Hepatocyte (in vitro differentiated cells): ENCODE results near the gene CCDC69. TPM values are rescaled to one million over a fixed set of nuclear protein-coding genes. Genes with fewer than 3 reads are reported as not detected.

Source experiments
- DNase-seq: peaks from one replicate; pipeline ENCODE4 v3.0.0-alpha.2; 2016; ENCODE audit warnings: low spot score
- H2AFZ ChIP-seq: fragments of 200-600 bp; sonication (generic); 2 replicates; pipeline ENCODE4 v1.6.0; 2016; ENCODE audit warnings: antibody characterized with exemption, mild to moderate bottlenecking
- H3K27ac ChIP-seq: fragments of 200-600 bp; sonication (generic); 2 replicates; pipeline ENCODE4 v1.5.1; 2016; ENCODE audit warnings: mild to moderate bottlenecking
- H3K27me3 ChIP-seq: fragments of 200-600 bp; sonication (generic); 2 replicates; pipeline ENCODE4 v1.6.1; 2016
- H3K36me3 ChIP-seq: fragments of 200-600 bp; sonication (generic); replicated peaks from 2 replicates; pipeline ENCODE4 v1.5.1; 2016; ENCODE audit warnings: low read depth; ENCODE audit not compliant: insufficient read depth
- H3K4me1 ChIP-seq: fragments of 200-600 bp; sonication (generic); 2 replicates; pipeline ENCODE4 v1.5.1; 2016; ENCODE audit warnings: mild to moderate bottlenecking, moderate library complexity; ENCODE audit not compliant: insufficient read depth
- H3K4me2 ChIP-seq: fragments of 200-600 bp; sonication (generic); 2 replicates; pipeline ENCODE4 v1.6.0; 2016
- H3K4me3 ChIP-seq: fragments of 200-600 bp; sonication (generic); 2 replicates; pipeline ENCODE4 v1.5.1; 2016; ENCODE audit warnings: mild to moderate bottlenecking
- H3K79me2 ChIP-seq: fragments of 200-600 bp; sonication (generic); 2 replicates; pipeline ENCODE4 v1.6.0; 2017; ENCODE audit warnings: mild to moderate bottlenecking
- H3K9me2 ChIP-seq: fragments of 200-600 bp; sonication (generic); replicated peaks from 2 replicates; pipeline ENCODE4 v1.6.0; 2017; ENCODE audit warnings: mild to moderate bottlenecking; ENCODE audit not compliant: insufficient read depth
- H3K9me3 ChIP-seq: fragments of 200-600 bp; sonication (generic); 2 replicates; pipeline ENCODE4 v1.5.1; 2016; ENCODE audit warnings: low read depth, mild to moderate bottlenecking
- H4K20me1 ChIP-seq: fragments of 200-600 bp; sonication (generic); 2 replicates; pipeline ENCODE4 v1.6.0; 2016; ENCODE audit warnings: mild to moderate bottlenecking; ENCODE audit not compliant: insufficient read depth, poor library complexity, severe bottlenecking
- EZH2 ChIP-seq: fragments of 200-600 bp; sonication (generic); IDR thresholded peaks from 2 replicates; pipeline ENCODE4 v1.6.1; 2016; ENCODE audit warnings: antibody characterized with exemption, mild to moderate bottlenecking, borderline replicate concordance
- EZH2phosphoT487 ChIP-seq: fragments of 200-600 bp; sonication (generic); IDR thresholded peaks from one replicate; pipeline ENCODE4 v1.6.1; 2018; ENCODE audit warnings: antibody characterized with exemption, mild to moderate bottlenecking, low read depth, moderate library complexity; ENCODE audit not compliant: unreplicated experiment, severe bottlenecking
- WGBS: methylation state at CpG from one replicate; pipeline ENCODE4 v1.1.6; 2016; ENCODE audit warnings: low lambda C conversion rate; ENCODE audit errors: missing lambda C conversion rate; 5-methylcytosine and 5-hydroxymethylcytosine counted together
- polyA plus RNA-seq: library from polyadenylated mRNA; unstranded; fragments of >200 nt; fragmentation: Nextera tagmentation; extraction: Ambion mirVana; gene quantifications from 2 replicates; pipeline ENCODE4 v1.2.1, GENCODE V29; 2016
- total RNA-seq: library from RNA; depleted of rRNA; stranded (reverse); fragments of >200 nt; gene quantifications from 2 replicates; pipeline ENCODE4 v1.2.3, GENCODE V29; 2014
- TF ChIP-seq, protein P1 (sequence below): fragments of 200-600 bp; sonication (generic); IDR thresholded peaks from 2 replicates; pipeline ENCODE4 v1.5.1; 2016; ENCODE audit warnings: antibody characterized with exemption, mild to moderate bottlenecking; ENCODE audit not compliant: poor library complexity

Gene CCDC69
- total and polyA plus RNA-seq, 2 experiments from 2014 or later: 22.4 to 27.3 TPM

DNA sequence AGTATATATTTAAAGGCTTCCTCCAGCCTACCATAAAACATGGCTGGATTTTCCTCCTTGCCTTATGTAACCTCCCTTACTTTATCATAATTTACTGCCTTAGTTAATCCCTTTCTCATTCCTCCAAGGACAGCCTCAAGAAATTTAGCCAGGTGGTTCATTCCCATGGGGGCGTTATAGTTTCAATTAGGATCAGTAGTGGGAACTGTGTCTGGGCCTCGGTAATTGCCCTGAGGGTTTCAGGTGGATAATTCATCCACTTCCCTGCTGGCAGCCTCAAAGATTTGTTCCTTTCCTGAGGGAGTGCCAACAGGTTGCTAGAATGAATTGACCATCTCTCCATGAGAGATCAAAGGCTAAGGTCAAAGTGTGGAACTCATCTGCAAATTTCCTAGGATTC lies 24.8 kb upstream of the CCDC69 start:
- no peaks in the 10 kb centered on the region for H3K9me2 ChIP-seq
- no peaks in the 10 kb centered on the region for H4K20me1 ChIP-seq
- TF ChIP-seq EZH2phosphoT487 (no peak), EZH2 (no peak)
- TF ChIP-seq, protein P1, sequence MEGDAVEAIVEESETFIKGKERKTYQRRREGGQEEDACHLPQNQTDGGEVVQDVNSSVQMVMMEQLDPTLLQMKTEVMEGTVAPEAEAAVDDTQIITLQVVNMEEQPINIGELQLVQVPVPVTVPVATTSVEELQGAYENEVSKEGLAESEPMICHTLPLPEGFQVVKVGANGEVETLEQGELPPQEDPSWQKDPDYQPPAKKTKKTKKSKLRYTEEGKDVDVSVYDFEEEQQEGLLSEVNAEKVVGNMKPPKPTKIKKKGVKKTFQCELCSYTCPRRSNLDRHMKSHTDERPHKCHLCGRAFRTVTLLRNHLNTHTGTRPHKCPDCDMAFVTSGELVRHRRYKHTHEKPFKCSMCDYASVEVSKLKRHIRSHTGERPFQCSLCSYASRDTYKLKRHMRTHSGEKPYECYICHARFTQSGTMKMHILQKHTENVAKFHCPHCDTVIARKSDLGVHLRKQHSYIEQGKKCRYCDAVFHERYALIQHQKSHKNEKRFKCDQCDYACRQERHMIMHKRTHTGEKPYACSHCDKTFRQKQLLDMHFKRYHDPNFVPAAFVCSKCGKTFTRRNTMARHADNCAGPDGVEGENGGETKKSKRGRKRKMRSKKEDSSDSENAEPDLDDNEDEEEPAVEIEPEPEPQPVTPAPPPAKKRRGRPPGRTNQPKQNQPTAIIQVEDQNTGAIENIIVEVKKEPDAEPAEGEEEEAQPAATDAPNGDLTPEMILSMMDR: no peak
- no peak overlapping the region for H3K4me3 ChIP-seq
- H3K4me2 ChIP-seq: no peak overlapping the region
- H3K27me3 ChIP-seq: no peaks in the 10 kb centered on the region
- H3K9me3 ChIP-seq: no peaks in the 10 kb centered on the region
- H3K27ac ChIP-seq: no peak overlapping the region
- no peaks in the 10 kb centered on the region for H3K79me2 ChIP-seq
- H2AFZ ChIP-seq: no peak overlapping the region
- no peaks in the 10 kb centered on the region for H3K4me1 ChIP-seq
- 67% methylated on average over 2 of the region's 2 CpGs for WGBS
- DNase-seq: no peak
- no peaks in the 10 kb centered on the region for H3K36me3 ChIP-seq

DNA sequence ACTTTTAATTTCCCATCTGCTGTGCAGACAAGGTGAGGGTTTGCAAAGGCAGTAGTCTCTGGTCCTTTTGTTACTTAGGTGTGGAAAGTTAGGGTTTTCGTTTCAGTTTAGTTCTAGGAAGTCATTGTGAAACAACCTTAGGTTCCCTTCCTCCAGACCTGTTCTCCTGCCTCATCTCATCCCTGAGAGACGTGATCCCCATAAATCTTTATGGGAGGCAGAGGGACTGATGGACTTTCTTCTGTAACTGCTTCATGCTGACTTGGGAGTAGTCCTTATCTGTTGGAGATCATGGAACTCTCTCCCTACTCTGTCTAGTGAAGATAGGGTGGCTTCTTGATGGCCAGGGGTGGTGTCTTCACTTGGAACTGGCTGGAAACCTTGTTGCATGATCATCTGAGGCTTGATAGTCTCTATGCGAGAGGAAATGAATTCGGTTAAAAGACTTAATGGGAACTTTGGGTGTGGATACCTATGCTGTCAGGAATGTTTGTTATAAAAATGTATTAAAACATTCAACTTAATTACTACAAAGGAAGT lies 21.9 kb upstream of the CCDC69 start:
- Histone ChIP-seq H2AFZ (no peak overlapping the region), H3K27me3 (no peaks in the 10 kb centered on the region), H3K79me2 (no peaks in the 10 kb centered on the region), H3K4me3 (no peak overlapping the region), H4K20me1 (no peaks in the 10 kb centered on the region), H3K27ac (no peak overlapping the region), H3K4me2 (no peak overlapping the region), H3K9me3 (no peaks in the 10 kb centered on the region), H3K4me1 (no peaks in the 10 kb centered on the region), H3K36me3 (no peaks in the 10 kb centered on the region), H3K9me2 (no peaks in the 10 kb centered on the region)
- 72% methylated on average over 4 of the region's 4 CpGs for WGBS
- DNase-seq: no peak
- no peak for TF ChIP-seq EZH2
- TF ChIP-seq, protein P1: no peak

DNA sequence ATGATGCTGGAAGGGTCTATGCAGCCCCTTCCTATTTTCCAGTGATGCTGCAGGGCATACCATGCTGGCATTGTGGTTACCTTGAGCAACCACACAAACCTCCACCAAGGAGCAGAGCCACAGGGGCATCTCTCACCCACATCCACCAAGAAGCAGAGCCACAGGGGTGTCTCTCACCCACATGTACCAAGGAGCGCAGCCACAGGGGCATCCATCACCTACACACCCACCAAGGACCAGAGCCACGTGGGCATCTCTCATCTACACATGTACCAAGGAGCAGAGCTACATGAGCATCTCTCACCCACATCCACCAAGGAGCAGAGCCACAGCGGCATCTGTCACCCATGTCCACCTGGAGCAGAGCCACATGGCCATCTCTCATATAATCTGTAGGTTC lies 20.3 kb upstream of the CCDC69 start:
- WGBS: 98% methylated on average over 3 of the region's 3 CpGs
- Histone ChIP-seq H3K27ac (no peak overlapping the region), H3K4me3 (no peak overlapping the region), H3K9me3 (no peaks in the 10 kb centered on the region), H2AFZ (no peak overlapping the region), H3K27me3 (no peaks in the 10 kb centered on the region), H3K36me3 (no peaks in the 10 kb centered on the region), H3K9me2 (no peaks in the 10 kb centered on the region), H3K4me1 (no peaks in the 10 kb centered on the region), H3K4me2 (no peak overlapping the region), H3K79me2 (no peaks in the 10 kb centered on the region), H4K20me1 (no peaks in the 10 kb centered on the region)
- DNase-seq: no peak
- TF ChIP-seq EZH2: no peak
- TF ChIP-seq, protein P1: no peak
- TF ChIP-seq EZH2phosphoT487: no peak

DNA sequence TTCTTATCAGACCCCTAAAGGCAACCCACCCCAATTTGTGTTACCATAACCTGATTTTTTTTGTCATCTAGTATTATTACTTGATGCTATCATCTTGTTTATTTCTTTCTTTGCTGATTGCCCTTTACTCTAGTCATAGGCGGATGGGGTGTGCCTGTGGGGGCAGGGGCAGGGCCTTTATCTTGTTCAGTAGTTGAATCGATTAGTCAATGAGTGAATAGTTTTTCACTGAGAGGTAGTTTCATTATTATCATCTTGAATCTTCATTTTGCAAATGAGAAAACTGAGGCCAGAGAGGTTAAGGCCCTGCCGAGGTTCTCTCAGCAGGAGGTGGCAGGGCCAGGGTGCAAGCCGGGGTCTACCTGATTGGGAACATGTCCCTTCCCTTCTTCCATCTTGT lies 19.7 kb upstream of the CCDC69 start:
- Histone ChIP-seq H3K4me3 (no peak overlapping the region), H4K20me1 (no peaks in the 10 kb centered on the region), H3K4me1 (no peaks in the 10 kb centered on the region), H3K9me3 (no peaks in the 10 kb centered on the region), H3K27ac (no peak overlapping the region), H2AFZ (no peak overlapping the region), H3K36me3 (no peaks in the 10 kb centered on the region), H3K79me2 (no peaks in the 10 kb centered on the region), H3K4me2 (no peak overlapping the region), H3K9me2 (no peaks in the 10 kb centered on the region), H3K27me3 (no peaks in the 10 kb centered on the region)
- WGBS: 94% methylated on average over 4 of the region's 4 CpGs
- TF ChIP-seq EZH2 (no peak), EZH2phosphoT487 (no peak)
- TF ChIP-seq, protein P1: no peak
- DNase-seq: no peak
